OCI-LY1 (cell line): Measurements from ENCODE around the gene SPATA32.
"Not testable (repeated sequence)": the region's sequence is repeated elsewhere in the genome, so short reads cannot be mapped to it uniquely, and the experiment has no call there.

Experiments
- CTCF ChIP-seq: fragments of 200-600 bp; sonication (generic), shearing (Covaris generic); IDR thresholded peaks from 2 replicates; pipeline ENCODE4 v1.5.1; 2017; ENCODE audit warnings: mild to moderate bottlenecking, antibody characterized with exemption, low read length, moderate library complexity, mixed read lengths
- EZH2 ChIP-seq: fragments of 200-600 bp; sonication (generic), shearing (Covaris generic); IDR thresholded peaks from 2 replicates; pipeline ENCODE4 v1.8.0; 2017; ENCODE audit warnings: borderline replicate concordance, mixed run types, mild to moderate bottlenecking, antibody characterized with exemption, low read length, moderate library complexity, mixed read lengths

- TF ChIP-seq CTCF, EZH2: not testable (repeated sequence)
These were observed 8.7 kb downstream of the SPATA32 start for GRCh38 chr17:45253237-45253636.
